Karpas-422 (cell line): ENCODE results near the gene DSCAML1. TPM values are rescaled to one million over a fixed set of nuclear protein-coding genes. Genes with fewer than 3 reads are reported as not detected.

ENCODE experiments used
- DNase-seq: peaks from one replicate; pipeline ENCODE4 v3.0.0-alpha.2; 2015
- H2AFZ ChIP-seq: fragments of 200-600 bp; sonication (generic); 2 replicates; pipeline ENCODE4 v1.6.1; 2014; ENCODE audit warnings: antibody characterized with exemption, low read length, mixed read lengths
- H3K27ac ChIP-seq: fragments of 200-600 bp; sonication (generic); 2 replicates; pipeline ENCODE4 v1.5.1; 2014; ENCODE audit warnings: mild to moderate bottlenecking, low read length, moderate library complexity
- H3K27me3 ChIP-seq: fragments of 200-600 bp; sonication (generic); 2 replicates; pipeline ENCODE4 v1.6.1; 2014; ENCODE audit warnings: low read length, mixed read lengths
- H3K36me3 ChIP-seq: fragments of 200-600 bp; sonication (generic); 2 replicates; pipeline ENCODE4 v1.6.1; 2014; ENCODE audit warnings: low read length, mixed read lengths; ENCODE audit not compliant: insufficient read depth
- H3K4me1 ChIP-seq: fragments of 200-600 bp; sonication (generic); 2 replicates; pipeline ENCODE4 v1.6.1; 2014; ENCODE audit warnings: mild to moderate bottlenecking, low read length, mixed read lengths
- H3K4me2 ChIP-seq: fragments of 200-600 bp; sonication (generic); 2 replicates; pipeline ENCODE4 v1.6.1; 2014; ENCODE audit warnings: low read length, low read depth, mild to moderate bottlenecking; ENCODE audit not compliant: poor library complexity, severe bottlenecking
- H3K4me3 ChIP-seq: fragments of 200-600 bp; sonication (generic); 2 replicates; pipeline ENCODE4 v1.5.1; 2014; ENCODE audit warnings: mild to moderate bottlenecking, antibody characterized with exemption, low read length, mixed read lengths
- H3K79me2 ChIP-seq: fragments of 200-600 bp; sonication (generic); 2 replicates; pipeline ENCODE4 v1.6.1; 2014; ENCODE audit warnings: mild to moderate bottlenecking, low read length, mixed read lengths
- H3K9ac ChIP-seq: fragments of 200-600 bp; sonication (generic); 2 replicates; pipeline ENCODE4 v1.6.0; 2014; ENCODE audit warnings: low read length
- H3K9me2 ChIP-seq: fragments of 200-600 bp; sonication (generic), shearing (Covaris generic); replicated peaks from 2 replicates; pipeline ENCODE4 v1.6.0; 2014; ENCODE audit warnings: mild to moderate bottlenecking, low read length, moderate library complexity; ENCODE audit not compliant: insufficient read depth
- H3K9me3 ChIP-seq: fragments of 300-700, 200-600 bp; sonication (generic); 2 replicates; pipeline ENCODE4 v1.6.1; 2014; ENCODE audit warnings: low read length, mixed read lengths
- H4K20me1 ChIP-seq: fragments of 200-600 bp; sonication (generic); 2 replicates; pipeline ENCODE4 v1.6.1; 2014; ENCODE audit warnings: mild to moderate bottlenecking, antibody characterized with exemption, low read length, low read depth; ENCODE audit not compliant: insufficient read depth
- total RNA-seq: library from RNA; depleted of rRNA; stranded (reverse); fragments of >200 nt; shearing (Covaris generic); gene quantifications from 2 replicates; pipeline ENCODE4 v1.2.3, GENCODE V29; 2014; ENCODE audit warnings: low replicate concordance

Gene DSCAML1
- total RNA-seq, 1 experiment from 2014 or later: not detected

GRCh38 chr11:117385906-117386305 lies 411.1 kb downstream of the DSCAML1 start:
- H3K4me3 ChIP-seq: no peak overlapping the region
- H3K4me1 ChIP-seq: no peaks in the 10 kb centered on the region
- no peaks in the 10 kb centered on the region for H3K9me2 ChIP-seq
- no peaks in the 10 kb centered on the region for H3K36me3 ChIP-seq
- no peaks in the 10 kb centered on the region for H3K27me3 ChIP-seq
- H3K27ac ChIP-seq: no peak overlapping the region
- DNase-seq: no peak
- no peak overlapping the region for H3K4me2 ChIP-seq
- H2AFZ ChIP-seq: no peak overlapping the region
- no peaks in the 10 kb centered on the region for H3K9me3 ChIP-seq
- H3K9ac ChIP-seq: no peak overlapping the region
- H3K79me2 ChIP-seq: no peaks in the 10 kb centered on the region
- H4K20me1 ChIP-seq: no peaks in the 10 kb centered on the region

DNA sequence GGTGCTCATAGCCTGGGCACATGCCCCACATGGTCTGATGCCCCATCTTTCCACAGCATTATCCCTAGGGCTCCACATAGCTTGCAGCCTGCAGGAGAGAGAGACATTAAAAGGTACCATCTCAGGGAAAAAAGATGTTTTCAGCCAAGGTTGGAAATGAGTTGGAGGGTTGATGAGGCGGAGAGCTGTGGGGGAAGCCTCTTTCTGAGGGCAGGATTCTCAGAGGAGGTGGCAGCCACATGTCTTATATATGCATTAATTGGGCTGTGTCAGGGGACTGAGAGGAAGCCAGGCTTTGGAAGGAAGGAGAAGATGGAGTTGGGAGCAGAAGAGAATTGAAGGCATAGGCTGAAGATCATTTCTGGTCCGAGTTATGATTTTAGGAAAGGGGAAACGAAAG lies 411.5 kb downstream of the DSCAML1 start:
- no peaks in the 10 kb centered on the region for H3K36me3 ChIP-seq
- H3K4me2 ChIP-seq: no peak overlapping the region
- H3K9me2 ChIP-seq: no peaks in the 10 kb centered on the region
- no peaks in the 10 kb centered on the region for H3K9me3 ChIP-seq
- H3K4me1 ChIP-seq: no peaks in the 10 kb centered on the region
- H4K20me1 ChIP-seq: no peaks in the 10 kb centered on the region
- H3K4me3 ChIP-seq: no peak overlapping the region
- H2AFZ ChIP-seq: no peak overlapping the region
- no peak for DNase-seq
- H3K27ac ChIP-seq: no peak overlapping the region
- H3K79me2 ChIP-seq: no peaks in the 10 kb centered on the region
- no peak overlapping the region for H3K9ac ChIP-seq
- H3K27me3 ChIP-seq: no peaks in the 10 kb centered on the region

GRCh38 chr11:117384045-117384444 lies 413.0 kb downstream of the DSCAML1 start:
- no peak for DNase-seq
- no peaks in the 10 kb centered on the region for H3K36me3 ChIP-seq
- H3K9ac ChIP-seq: no peak overlapping the region
- H3K4me3 ChIP-seq: no peak overlapping the region
- H3K9me2 ChIP-seq: no peaks in the 10 kb centered on the region
- H2AFZ ChIP-seq: no peak overlapping the region
- H3K79me2 ChIP-seq: no peaks in the 10 kb centered on the region
- no peaks in the 10 kb centered on the region for H3K4me1 ChIP-seq
- no peak overlapping the region for H3K4me2 ChIP-seq
- H3K9me3 ChIP-seq: no peaks in the 10 kb centered on the region
- no peaks in the 10 kb centered on the region for H4K20me1 ChIP-seq
- no peak overlapping the region for H3K27ac ChIP-seq
- no peaks in the 10 kb centered on the region for H3K27me3 ChIP-seq

- H3K9me3 ChIP-seq: no peaks in the 10 kb centered on the region
- no peak overlapping the region for H3K4me2 ChIP-seq
- no peak overlapping the region for H3K9ac ChIP-seq
- no peak for DNase-seq
- no peaks in the 10 kb centered on the region for H3K79me2 ChIP-seq
- no peaks in the 10 kb centered on the region for H3K4me1 ChIP-seq
- H3K4me3 ChIP-seq: no peak overlapping the region
- H3K27ac ChIP-seq: no peak overlapping the region
- no peaks in the 10 kb centered on the region for H4K20me1 ChIP-seq
- H2AFZ ChIP-seq: no peak overlapping the region
- no peaks in the 10 kb centered on the region for H3K27me3 ChIP-seq
- no peaks in the 10 kb centered on the region for H3K9me2 ChIP-seq
- no peaks in the 10 kb centered on the region for H3K36me3 ChIP-seq
These were observed 414.3 kb downstream of the DSCAML1 start for GRCh38 chr11:117382746-117383145.

DNA sequence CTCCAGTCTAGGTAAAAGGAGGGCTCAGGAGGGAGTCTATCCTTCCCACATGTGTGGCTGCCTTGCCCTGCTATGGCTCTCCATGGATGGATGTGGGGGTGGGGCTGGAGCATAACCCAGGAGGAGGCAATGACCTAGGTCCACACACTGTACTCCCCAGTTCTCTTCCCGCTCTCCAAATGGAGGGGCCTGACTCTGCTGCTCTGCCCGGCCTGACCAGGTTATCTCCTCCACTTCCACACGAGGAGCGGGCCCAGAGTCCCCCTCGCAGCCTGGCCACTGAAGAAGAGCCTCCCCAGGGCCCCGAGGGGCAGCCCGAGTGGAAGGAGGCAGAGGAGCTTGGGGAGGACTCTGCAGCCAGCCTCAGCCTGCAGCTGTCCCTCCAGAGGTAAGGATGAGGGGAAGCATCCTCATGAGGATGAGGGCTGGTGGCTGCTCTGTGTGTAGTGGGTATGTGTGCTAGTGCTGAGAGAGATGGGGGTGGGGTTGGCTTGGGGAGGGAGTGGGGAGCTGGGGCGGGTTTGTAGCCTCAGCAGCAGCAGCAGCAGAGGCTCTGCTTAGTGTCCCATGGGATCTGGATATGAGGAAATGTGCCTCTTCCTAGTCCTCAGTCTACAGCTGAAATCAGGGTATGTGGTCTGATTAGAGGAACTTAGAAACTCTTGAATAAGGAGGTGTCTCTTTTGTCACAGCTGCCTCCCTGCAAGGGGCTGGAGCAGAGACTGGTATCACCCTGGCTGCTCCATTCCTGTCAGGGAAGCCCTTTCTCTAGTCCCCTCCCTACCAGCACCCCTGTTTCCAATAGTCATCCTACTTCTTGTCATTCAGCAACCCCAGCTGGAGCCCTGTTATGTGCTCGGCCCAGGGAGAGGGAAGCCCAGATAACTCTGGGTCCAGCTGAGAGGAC lies 415.3 kb downstream of the DSCAML1 start:
- no peak overlapping the region for H3K4me2 ChIP-seq
- no peaks in the 10 kb centered on the region for H3K27me3 ChIP-seq
- H3K79me2 ChIP-seq: no peaks in the 10 kb centered on the region
- H3K4me3 ChIP-seq: no peak overlapping the region
- H3K27ac ChIP-seq: no peak overlapping the region
- H3K9me3 ChIP-seq: no peaks in the 10 kb centered on the region
- DNase-seq: no peak
- H3K9ac ChIP-seq: no peak overlapping the region
- H2AFZ ChIP-seq: no peak overlapping the region
- H3K9me2 ChIP-seq: no peaks in the 10 kb centered on the region
- no peaks in the 10 kb centered on the region for H3K4me1 ChIP-seq
- H4K20me1 ChIP-seq: no peaks in the 10 kb centered on the region
- H3K36me3 ChIP-seq: no peaks in the 10 kb centered on the region

GRCh38 chr11:117380676-117381075 lies 416.3 kb downstream of the DSCAML1 start:
- Histone ChIP-seq H3K27ac (no peak overlapping the region), H3K36me3 (no peaks in the 10 kb centered on the region)

DNA sequence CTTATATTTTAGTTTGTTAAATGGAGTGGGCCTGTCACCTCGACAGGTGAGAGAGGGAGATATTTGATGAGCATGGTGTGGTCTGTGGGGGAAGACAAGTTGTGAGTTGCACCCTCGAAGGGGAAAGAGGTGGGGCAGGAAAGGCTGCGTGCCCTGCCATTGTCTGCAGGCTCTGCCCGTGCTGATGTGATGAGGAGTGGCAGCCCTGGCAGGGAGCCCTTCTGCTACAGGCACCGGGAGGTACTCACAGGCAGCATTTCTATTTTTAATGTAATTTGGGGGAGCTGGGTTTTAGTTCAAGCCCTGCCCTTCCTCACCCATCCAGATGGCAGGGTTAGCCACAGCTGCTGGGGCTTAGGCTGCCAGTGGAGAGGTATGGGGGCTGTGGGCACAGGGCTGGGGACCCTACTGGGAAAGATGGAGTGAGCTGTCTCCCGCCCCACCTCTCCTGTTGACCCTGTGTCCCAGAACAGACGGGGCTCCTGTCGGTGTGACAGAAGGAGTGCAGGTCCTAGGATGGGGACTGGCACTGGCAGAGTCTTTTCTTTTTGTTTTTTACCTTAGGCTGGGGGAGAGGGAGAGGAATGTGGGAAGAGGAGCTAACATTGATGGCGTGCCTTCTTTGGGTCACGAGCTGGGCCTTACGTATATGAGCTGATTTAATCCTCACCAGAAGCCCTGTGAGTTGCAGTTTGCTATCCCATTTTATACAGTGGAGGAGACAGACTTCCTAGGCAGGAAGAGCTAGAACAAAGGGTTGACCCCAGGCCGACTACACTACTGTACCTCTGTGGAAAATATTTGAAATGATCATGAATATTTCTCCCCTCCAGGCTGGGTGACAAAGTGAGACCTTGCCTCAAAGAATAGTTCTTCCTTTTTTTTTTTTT lies 417.8 kb downstream of the DSCAML1 start:
- Histone ChIP-seq H3K4me3 (no peak overlapping the region), H3K4me2 (no peak overlapping the region), H3K27me3 (no peaks in the 10 kb centered on the region), H3K79me2 (no peaks in the 10 kb centered on the region), H2AFZ (no peak overlapping the region), H3K27ac (no peak overlapping the region), H3K36me3 (no peaks in the 10 kb centered on the region), H3K9ac (no peak overlapping the region), H3K4me1 (no peaks in the 10 kb centered on the region), H3K9me2 (no peaks in the 10 kb centered on the region), H3K9me3 (no peaks in the 10 kb centered on the region), H4K20me1 (no peaks in the 10 kb centered on the region)
- no peak for DNase-seq

More at GRCh38 chr11:117380676-117381075, 416.3 kb downstream of the DSCAML1 start:
- H3K27me3 ChIP-seq: no peaks in the 10 kb centered on the region
- H3K9me3 ChIP-seq: no peaks in the 10 kb centered on the region
- H3K79me2 ChIP-seq: no peaks in the 10 kb centered on the region
- H3K4me1 ChIP-seq: no peaks in the 10 kb centered on the region
- DNase-seq: no peak
- H3K4me3 ChIP-seq: no peak overlapping the region
- no peak overlapping the region for H3K4me2 ChIP-seq
- no peak overlapping the region for H3K9ac ChIP-seq
- no peak overlapping the region for H2AFZ ChIP-seq
- no peaks in the 10 kb centered on the region for H4K20me1 ChIP-seq
- no peaks in the 10 kb centered on the region for H3K9me2 ChIP-seq
